CD4-positive, alpha-beta T cell treated with Interleukin-17A for 4 hours (primary cell): Measurements from ENCODE around the gene LAMC1.

Experiments
- DNase-seq: peaks from one replicate; pipeline ENCODE4 v3.0.0-alpha.2; 2020; ENCODE audit warnings: mixed read lengths

Gene LAMC1

DNA sequence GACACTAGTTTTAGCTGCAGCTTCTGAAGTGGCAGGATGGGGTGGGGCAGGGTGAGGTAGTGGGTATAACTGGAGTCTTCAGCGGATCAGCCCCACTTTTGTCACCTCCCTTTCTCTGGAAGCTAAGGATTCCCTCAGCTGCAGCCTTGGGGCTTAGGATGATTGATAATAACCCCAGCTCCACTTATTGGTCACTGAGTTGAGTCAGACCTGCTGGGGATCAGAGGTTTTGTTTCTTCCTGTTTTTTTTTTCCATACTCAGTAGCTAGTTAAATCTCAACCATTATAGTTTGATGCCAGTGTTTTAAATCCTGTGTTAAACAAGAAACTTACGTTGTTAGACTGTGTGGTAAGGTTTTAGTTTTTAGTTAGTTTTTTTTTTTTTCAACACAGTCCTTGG, 57.2 kb downstream of the LAMC1 start:
- no peak for DNase-seq

DNA sequence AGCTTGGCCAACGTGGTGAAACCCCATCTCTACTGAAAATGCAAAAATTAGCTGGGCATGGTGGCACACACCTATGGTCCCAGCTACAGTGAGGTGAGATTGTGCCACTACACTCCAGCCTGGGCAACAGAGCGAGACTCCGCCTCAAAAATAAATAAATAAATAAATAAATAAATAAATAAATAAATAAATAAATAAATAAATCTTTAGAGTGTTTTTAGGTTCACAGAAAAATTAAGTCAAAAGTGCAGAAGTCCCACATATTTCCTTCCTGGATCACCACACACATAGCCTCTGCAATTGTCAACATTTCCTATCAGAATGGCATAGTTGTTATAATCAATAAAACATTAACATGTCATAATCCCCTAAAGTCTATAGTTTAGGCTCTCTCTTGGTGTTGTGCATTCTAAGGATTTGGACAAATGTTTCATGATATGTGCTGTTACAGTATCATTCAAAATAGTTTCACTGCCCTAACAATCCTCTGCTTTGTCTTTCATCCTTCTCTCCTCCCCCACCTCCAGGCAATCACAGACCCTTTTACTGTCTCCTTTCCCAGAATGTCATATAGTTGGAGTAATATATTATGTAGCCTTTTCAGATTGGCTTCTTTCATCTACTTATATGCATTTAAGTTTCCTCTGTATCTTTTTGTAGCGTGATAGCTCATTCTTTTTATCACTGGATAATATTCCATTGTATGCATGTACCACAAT, 58.3 kb downstream of the LAMC1 start:
- DNase-seq = no peak

DNA sequence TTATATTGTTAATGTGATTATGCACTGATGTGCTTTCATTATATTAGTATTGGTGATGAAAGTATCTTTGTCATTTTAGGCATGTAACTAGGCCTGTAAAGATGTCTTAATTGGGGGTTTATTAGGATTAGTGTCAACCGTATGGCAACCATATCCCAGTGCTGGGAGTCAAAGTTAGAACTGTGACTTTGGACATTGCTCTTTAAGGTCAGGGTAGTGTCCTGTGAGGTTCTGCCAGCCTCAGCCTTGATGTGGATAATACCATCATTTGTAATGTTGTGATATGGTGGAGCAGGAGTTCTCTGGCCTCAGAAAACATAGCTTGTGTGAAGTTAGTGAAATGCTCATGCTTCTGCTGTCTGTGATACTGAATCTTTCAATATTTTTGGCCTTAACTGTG, 59.4 kb downstream of the LAMC1 start:
- DNase-seq = no peak

GRCh38 chr1:183087001-183087400, 63.8 kb downstream of the LAMC1 start:
- no peak for DNase-seq

GRCh38 chr1:183089025-183089639, 65.9 kb downstream of the LAMC1 start:
- no peak for DNase-seq

DNA sequence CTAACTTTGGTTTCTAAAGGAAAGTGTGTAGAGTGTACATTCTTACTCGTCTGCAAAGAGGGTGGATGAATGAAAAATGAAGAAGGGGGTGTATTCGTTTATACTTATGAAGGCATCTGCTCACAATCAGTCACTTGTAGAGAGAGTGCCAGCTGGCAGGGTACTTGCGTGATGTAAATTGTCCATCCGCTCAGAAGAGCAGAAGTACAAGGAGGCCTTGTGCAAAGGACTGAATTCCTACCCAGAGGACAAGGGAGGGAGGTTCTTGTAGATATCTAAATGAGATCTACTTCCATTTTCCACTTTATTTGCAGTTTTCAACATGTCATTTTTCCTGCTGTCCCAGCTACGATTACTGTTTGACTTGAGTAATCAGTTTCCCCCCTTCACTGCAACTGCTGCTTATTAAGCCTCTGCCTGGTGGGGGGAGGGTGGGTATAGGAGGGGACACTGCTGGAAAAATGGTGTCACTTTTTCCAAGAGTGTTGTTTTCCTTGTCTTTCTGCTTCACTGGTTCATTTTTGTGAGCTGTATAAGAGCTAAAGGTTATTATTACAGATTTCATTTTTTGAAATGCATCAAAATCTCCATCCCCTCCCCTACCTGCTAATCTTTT, 67.3 kb downstream of the LAMC1 start:
- DNase-seq = no peak

GRCh38 chr1:183091181-183091580, 68.0 kb downstream of the LAMC1 start:
- no peak for DNase-seq

- no peak for DNase-seq
Observed at GRCh38 chr1:183092350-183092749, 69.1 kb downstream of the LAMC1 start.

- DNase-seq = no peak
Observed at GRCh38 chr1:183093066-183093668, 69.9 kb downstream of the LAMC1 start.

- DNase-seq = no peak
Observed at GRCh38 chr1:183093786-183094298, 70.6 kb downstream of the LAMC1 start.

- DNase-seq = no peak
Observed at GRCh38 chr1:183094351-183094750, 71.1 kb downstream of the LAMC1 start.

- DNase-seq = no peak
Observed at GRCh38 chr1:183096351-183096750, 73.1 kb downstream of the LAMC1 start.

GRCh38 chr1:183096894-183097293, 73.7 kb downstream of the LAMC1 start:
- no peak for DNase-seq

DNA sequence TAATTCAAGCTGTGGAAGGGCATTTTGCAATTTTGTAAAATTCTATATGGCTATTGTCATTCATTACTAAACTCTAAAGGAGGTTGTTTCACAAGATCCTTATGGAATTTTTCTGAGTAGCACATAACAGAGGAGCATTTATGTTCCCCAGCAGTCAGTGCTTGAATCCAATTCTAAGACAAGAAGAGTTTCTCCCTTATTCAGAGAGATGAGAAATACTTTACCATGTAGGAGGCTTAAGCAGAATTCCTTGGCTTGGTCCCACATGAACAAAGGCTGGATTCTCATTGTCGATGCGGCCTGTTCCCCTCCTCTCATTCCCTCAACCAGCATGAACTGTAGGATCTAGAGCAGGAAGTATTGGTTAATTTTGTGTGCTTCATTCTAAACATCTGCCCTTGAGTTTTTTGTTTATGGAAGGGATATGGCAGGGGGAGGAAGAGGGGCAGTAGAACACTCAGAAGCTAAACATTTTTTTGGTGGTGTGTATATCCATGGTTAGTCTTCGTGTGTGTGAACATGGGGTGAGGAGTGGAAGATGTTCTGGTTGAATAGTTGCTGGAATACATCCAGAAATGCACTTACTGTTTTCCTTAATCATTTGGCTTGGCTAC, 74.3 kb downstream of the LAMC1 start:
- no peak for DNase-seq

DNA sequence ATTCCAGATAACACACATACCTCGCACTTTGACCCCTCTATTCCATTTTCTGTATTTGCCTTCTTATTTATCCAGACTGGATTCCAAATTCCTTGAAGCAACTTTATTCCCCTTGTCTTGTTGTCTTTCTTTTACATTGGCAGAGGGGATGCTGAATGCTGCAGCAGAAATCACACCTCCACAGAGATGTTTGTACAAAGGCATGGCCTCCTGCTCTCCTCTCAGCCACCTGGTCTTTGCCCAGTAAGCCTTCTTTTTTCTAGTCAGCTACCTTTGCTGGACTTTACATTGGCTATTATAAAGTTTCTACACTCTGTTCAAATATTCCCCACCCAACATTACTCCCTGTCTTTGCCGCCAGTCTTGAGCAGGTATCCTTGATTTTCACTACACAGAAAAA, 75.1 kb downstream of the LAMC1 start:
- no peak for DNase-seq

- DNase-seq = no peak
Observed at GRCh38 chr1:183100361-183100974, 77.2 kb downstream of the LAMC1 start.

DNA sequence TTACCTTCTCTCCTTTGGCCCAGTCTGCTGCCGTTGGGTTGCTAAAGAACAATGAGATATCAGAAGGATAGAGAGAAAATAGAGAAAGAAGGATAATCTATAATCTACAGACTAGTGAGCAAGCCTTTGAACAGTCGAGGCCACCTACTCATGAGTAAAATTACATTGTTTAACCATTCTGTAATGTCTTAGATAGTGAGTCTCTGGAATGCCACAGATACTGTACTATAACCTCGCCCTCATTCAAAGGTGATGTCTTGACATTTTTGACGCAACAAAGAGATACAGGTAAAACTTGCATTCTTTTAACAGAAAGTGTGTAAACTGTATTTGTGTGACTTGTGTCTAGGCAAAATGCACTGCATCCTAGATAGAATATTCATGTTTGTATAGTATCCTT, 77.9 kb downstream of the LAMC1 start:
- DNase-seq = no peak

DNA sequence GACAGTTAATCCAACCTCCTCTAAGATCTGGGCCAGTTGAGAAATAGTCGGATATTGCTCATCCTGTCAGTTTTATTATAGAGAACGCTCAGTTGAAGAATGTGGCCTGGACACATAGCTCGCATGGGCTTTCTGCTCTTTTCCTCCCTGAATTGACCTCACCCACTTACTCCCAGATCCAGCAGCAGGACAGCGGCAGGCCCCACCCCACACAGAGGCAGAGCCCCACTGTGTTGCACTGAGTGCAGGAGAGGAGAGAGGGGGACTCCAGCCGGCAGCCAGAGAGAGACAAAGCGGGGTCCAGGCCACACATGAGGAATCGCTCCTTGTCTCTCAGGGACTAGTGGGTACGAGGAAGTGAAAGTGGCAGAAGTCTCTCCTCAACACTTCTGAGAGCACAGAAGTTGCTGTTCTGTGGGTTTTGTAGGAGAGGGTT, 78.6 kb downstream of the LAMC1 start:
- no peak for DNase-seq

GRCh38 chr1:183103147-183103546, 79.9 kb downstream of the LAMC1 start:
- DNase-seq = no peak

- no peak for DNase-seq
Observed at GRCh38 chr1:183103577-183103976, 80.4 kb downstream of the LAMC1 start.

GRCh38 chr1:183105449-183105848, 82.2 kb downstream of the LAMC1 start:
- DNase-seq = no peak

DNA sequence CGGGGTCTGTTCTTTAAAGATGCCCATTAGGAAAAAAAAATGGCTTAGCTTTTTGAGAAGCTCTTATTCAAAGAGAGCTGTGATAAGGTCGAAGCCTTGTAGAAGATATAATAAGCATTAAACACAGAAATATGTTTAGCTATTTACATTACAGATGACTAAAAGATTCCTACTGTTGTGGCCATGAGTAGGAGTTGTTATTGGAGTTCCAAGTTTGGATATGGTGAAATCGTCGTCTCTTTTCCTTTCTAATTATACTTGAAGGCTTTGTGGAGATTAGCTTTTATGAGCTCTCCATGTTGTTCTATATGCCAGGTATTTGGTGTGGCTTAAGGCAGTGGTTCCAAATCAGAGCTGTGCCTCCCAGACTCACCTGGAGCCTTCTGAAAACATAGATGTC, 82.9 kb downstream of the LAMC1 start:
- DNase-seq = no peak

DNA sequence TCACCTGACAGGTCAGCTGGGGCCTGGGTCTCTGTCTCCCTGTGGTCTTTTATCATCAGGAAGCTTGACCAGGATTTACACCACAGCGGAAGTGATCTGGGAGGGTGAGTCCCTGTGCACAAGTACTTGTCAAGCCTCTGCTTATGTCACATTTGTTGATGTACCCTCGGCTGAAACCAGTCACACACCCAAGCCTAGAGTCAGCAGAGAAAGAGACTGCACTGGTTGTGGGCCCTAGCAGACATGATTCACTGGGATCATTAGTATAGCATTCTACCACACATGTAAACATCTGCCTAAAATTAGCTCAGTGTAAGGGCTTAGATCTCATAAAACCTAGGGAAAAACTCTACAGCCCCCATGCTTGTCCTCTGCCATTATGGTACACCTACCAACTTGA, 83.5 kb downstream of the LAMC1 start:
- DNase-seq = no peak
